Mammary epithelial cell (primary cell): ENCODE results near the gene IL17B.

Experiments used
- EZH2 ChIP-seq: IDR thresholded peaks from 2 replicates; pipeline ENCODE4 v1.6.1; 2012; ENCODE audit warnings: low read length, inconsistent platforms, borderline replicate concordance
- TF ChIP-seq, protein P1 (sequence below), 2 donors: IDR thresholded peaks in 1 of 2; conservative IDR thresholded peaks in 1 of 2; 2 replicates each; pipeline ENCODE4 v1.5.1; 2011 to 2012; ENCODE audit warnings: inconsistent platforms in 2 of 2, low read length in 2 of 2, mild to moderate bottlenecking in 2 of 2, control low read depth in 1 of 2, low read depth in 1 of 2; ENCODE audit not compliant: insufficient read depth in 1 of 2; ENCODE audit errors: extremely low read depth in 1 of 2

DNA sequence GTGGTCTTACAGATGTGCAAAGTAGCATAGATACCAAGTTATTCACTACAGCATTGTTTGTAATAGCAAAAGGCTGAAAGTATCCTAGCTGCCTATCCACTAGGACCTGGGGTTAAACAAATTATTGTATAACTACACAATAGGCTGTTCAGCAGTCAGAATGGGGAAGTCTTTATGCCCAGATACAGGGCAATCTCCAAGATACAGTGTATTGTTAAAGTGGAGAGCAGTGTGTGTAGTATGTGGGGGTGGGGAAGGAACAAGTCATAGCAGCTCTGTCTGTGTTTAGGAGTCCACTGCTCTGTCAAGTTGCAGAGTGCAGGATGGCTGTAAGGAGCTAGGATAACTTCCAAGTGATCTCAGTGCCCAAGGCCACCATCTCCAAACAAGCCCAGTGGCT is 15.7 kb downstream of the IL17B start:
- TF ChIP-seq, protein P1, sequence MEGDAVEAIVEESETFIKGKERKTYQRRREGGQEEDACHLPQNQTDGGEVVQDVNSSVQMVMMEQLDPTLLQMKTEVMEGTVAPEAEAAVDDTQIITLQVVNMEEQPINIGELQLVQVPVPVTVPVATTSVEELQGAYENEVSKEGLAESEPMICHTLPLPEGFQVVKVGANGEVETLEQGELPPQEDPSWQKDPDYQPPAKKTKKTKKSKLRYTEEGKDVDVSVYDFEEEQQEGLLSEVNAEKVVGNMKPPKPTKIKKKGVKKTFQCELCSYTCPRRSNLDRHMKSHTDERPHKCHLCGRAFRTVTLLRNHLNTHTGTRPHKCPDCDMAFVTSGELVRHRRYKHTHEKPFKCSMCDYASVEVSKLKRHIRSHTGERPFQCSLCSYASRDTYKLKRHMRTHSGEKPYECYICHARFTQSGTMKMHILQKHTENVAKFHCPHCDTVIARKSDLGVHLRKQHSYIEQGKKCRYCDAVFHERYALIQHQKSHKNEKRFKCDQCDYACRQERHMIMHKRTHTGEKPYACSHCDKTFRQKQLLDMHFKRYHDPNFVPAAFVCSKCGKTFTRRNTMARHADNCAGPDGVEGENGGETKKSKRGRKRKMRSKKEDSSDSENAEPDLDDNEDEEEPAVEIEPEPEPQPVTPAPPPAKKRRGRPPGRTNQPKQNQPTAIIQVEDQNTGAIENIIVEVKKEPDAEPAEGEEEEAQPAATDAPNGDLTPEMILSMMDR (conservative IDR thresholded peaks at IDR 0.05 in 1 of 2, IDR thresholded peaks at IDR 0.05 in 1 of 2; ENCODE audit: extremely low read depth in 1 of 2, insufficient read depth in 1 of 2, low read depth in 1 of 2, low read length in 2 of 2): no peak
- no peak for TF ChIP-seq EZH2
